HFF-Myc (cell line): ENCODE data around the gene ACCSL.

ENCODE experiments used
- DNase-seq: peaks from one replicate; pipeline ENCODE4 v3.0.0-alpha.2; 2011; ENCODE audit warnings: low read depth; ENCODE audit errors: extremely low read depth
- H3K4me3 ChIP-seq: replicated peaks from 2 replicates; pipeline ENCODE4 v1.5.1; 2011; ENCODE audit warnings: low read depth, mild to moderate bottlenecking, control low read depth, low read length
- CTCF ChIP-seq: IDR thresholded peaks from 2 replicates; pipeline ENCODE4 v1.5.1; 2012; ENCODE audit warnings: mild to moderate bottlenecking, low read depth, low read length, control low read depth; ENCODE audit errors: missing control alignments

The ACCSL gene

GRCh38 chr11:44033411-44033850 lies 14.3 kb upstream of the ACCSL start:
- no peak for TF ChIP-seq CTCF
- no peak overlapping the region for H3K4me3 ChIP-seq
- DNase-seq: no peak

GRCh38 chr11:44033856-44034255 lies 13.9 kb upstream of the ACCSL start:
- no peak overlapping the region for H3K4me3 ChIP-seq
- no peak for DNase-seq
- TF ChIP-seq CTCF: no peak

GRCh38 chr11:44034639-44035038 lies 13.1 kb upstream of the ACCSL start:
- no peak for TF ChIP-seq CTCF
- H3K4me3 ChIP-seq: no peak overlapping the region
- DNase-seq: no peak

- peak; percentile 75 for TF ChIP-seq CTCF
- no peak overlapping the region for H3K4me3 ChIP-seq
- DNase-seq: peak; percentile 56
These were observed 10.7 kb upstream of the ACCSL start for GRCh38 chr11:44036811-44037657.

GRCh38 chr11:44037658-44037998 lies 10.2 kb upstream of the ACCSL start:
- TF ChIP-seq CTCF: no peak
- no peak for DNase-seq
- no peak overlapping the region for H3K4me3 ChIP-seq

- H3K4me3 ChIP-seq: no peak overlapping the region
- TF ChIP-seq CTCF: no peak
- no peak for DNase-seq
These were observed 4.6 kb upstream of the ACCSL start for GRCh38 chr11:44043157-44043556.

GRCh38 chr11:44046182-44046581 lies 1.6 kb upstream of the ACCSL start:
- no peak for DNase-seq
- no peak for TF ChIP-seq CTCF
- no peak overlapping the region for H3K4me3 ChIP-seq
